SK-N-SH treated with all-trans-retinoic acid at 6 μM for 48 hours (cell line): ENCODE measurements around the gene OSMR.

ENCODE experiments used
- ARNTL ChIP-seq: fragments of 450-650 bp; formaldehyde crosslinking; IDR thresholded peaks from 2 replicates; pipeline ENCODE4 v1.5.0; 2020; ENCODE audit warnings: low read depth, mild to moderate bottlenecking, moderate library complexity, borderline replicate concordance
- CSDC2 ChIP-seq: fragments of 250-450 bp; sonication (Bioruptor Pico); IDR thresholded peaks from 2 replicates; pipeline ENCODE4 v1.5.0; 2020; ENCODE audit warnings: mild to moderate bottlenecking, moderate library complexity
- ISL1 ChIP-seq: fragments of 250-450 bp; sonication (Bioruptor Pico); IDR thresholded peaks from 2 replicates; pipeline ENCODE4 v2.1.2; 2022; ENCODE audit warnings: mild to moderate bottlenecking, moderate library complexity
- PPARA ChIP-seq: fragments of 250-450 bp; sonication (Bioruptor Pico); IDR thresholded peaks from 2 replicates; pipeline ENCODE4 v1.5.0; 2020; ENCODE audit warnings: mild to moderate bottlenecking, borderline replicate concordance
- TOX ChIP-seq: fragments of 250-450 bp; sonication (Bioruptor Pico); IDR thresholded peaks from 2 replicates; pipeline ENCODE4 v1.8.0; 2021; ENCODE audit warnings: mild to moderate bottlenecking, moderate library complexity, borderline replicate concordance
- ZC3H10 ChIP-seq: fragments of 250-450 bp; sonication (Bioruptor Pico); IDR thresholded peaks from 2 replicates; pipeline ENCODE4 v1.5.1; 2021; ENCODE audit warnings: mild to moderate bottlenecking, moderate library complexity
- ZFP3 ChIP-seq: fragments of 250-450 bp; sonication (Bioruptor Pico); IDR thresholded peaks from 2 replicates; pipeline ENCODE4 v1.5.0; 2020; ENCODE audit warnings: mild to moderate bottlenecking, moderate library complexity
- ZFP30 ChIP-seq: fragments of 450-650 bp; formaldehyde crosslinking; IDR thresholded peaks from 2 replicates; pipeline ENCODE4 v1.5.0; 2022; ENCODE audit warnings: mild to moderate bottlenecking, moderate library complexity
- ZNF565 ChIP-seq: fragments of 450-650 bp; formaldehyde crosslinking; conservative IDR thresholded peaks from 2 replicates; pipeline ENCODE4 v1.5.0; 2020; ENCODE audit warnings: low read depth, mild to moderate bottlenecking, moderate library complexity
- ZNF8 ChIP-seq: fragments of 450-650 bp; formaldehyde crosslinking; IDR thresholded peaks from 2 replicates; pipeline ENCODE4 v1.5.0; 2020; ENCODE audit warnings: mild to moderate bottlenecking, moderate library complexity
- TF ChIP-seq, protein P1 (sequence below): fragments of 250-450 bp; sonication (Bioruptor Pico); IDR thresholded peaks from 2 replicates; pipeline ENCODE4 v1.5.0; 2020; ENCODE audit warnings: mild to moderate bottlenecking, moderate library complexity
- TF ChIP-seq, protein P2 (sequence below): fragments of 250-450 bp; sonication (Bioruptor Pico); IDR thresholded peaks from 2 replicates; pipeline ENCODE4 v1.8.0; 2021; ENCODE audit warnings: low read depth, mild to moderate bottlenecking, moderate library complexity, borderline replicate concordance
- TF ChIP-seq, protein P3 (sequence below): fragments of 250-450 bp; sonication (Bioruptor Pico); IDR thresholded peaks from 2 replicates; pipeline ENCODE4 v1.8.0; 2020; ENCODE audit warnings: mild to moderate bottlenecking, moderate library complexity, borderline replicate concordance

DNA sequence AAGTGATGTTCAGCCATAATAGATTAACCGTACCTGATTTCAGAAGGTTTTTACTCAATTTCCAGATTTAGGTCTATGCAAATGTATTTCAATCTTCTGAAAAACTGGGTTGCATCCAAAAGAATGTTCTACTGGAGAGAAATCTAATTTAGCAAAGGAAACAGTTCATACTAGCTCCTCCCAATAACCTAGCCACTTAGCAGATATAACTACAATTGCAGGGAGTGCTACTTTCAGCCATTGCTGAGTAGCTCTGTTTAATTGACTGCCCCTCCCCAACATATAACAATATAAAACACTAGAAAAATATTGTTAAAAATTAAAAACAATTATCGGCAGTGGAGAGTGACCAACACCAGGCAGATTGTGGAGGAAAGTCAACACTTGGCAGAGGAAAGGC lies 7.9 kb upstream of the OSMR start:
- TF ChIP-seq PPARA (CRISPR knock-in tag) (no peak), ZNF565 (no peak), CSDC2 (CRISPR knock-in tag) (no peak), ISL1 (CRISPR knock-in tag) (no peak), ZC3H10 (CRISPR knock-in tag) (no peak), TOX (CRISPR knock-in tag) (no peak), ARNTL (CRISPR knock-in tag) (no peak), ZFP3 (CRISPR knock-in tag) (no peak), ZNF8 (no peak), ZFP30 (CRISPR knock-in tag) (no peak)
- TF ChIP-seq, protein P1, sequence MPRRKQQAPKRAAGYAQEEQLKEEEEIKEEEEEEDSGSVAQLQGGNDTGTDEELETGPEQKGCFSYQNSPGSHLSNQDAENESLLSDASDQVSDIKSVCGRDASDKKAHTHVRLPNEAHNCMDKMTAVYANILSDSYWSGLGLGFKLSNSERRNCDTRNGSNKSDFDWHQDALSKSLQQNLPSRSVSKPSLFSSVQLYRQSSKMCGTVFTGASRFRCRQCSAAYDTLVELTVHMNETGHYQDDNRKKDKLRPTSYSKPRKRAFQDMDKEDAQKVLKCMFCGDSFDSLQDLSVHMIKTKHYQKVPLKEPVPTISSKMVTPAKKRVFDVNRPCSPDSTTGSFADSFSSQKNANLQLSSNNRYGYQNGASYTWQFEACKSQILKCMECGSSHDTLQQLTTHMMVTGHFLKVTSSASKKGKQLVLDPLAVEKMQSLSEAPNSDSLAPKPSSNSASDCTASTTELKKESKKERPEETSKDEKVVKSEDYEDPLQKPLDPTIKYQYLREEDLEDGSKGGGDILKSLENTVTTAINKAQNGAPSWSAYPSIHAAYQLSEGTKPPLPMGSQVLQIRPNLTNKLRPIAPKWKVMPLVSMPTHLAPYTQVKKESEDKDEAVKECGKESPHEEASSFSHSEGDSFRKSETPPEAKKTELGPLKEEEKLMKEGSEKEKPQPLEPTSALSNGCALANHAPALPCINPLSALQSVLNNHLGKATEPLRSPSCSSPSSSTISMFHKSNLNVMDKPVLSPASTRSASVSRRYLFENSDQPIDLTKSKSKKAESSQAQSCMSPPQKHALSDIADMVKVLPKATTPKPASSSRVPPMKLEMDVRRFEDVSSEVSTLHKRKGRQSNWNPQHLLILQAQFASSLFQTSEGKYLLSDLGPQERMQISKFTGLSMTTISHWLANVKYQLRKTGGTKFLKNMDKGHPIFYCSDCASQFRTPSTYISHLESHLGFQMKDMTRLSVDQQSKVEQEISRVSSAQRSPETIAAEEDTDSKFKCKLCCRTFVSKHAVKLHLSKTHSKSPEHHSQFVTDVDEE, result no peak
- TF ChIP-seq, protein P2, sequence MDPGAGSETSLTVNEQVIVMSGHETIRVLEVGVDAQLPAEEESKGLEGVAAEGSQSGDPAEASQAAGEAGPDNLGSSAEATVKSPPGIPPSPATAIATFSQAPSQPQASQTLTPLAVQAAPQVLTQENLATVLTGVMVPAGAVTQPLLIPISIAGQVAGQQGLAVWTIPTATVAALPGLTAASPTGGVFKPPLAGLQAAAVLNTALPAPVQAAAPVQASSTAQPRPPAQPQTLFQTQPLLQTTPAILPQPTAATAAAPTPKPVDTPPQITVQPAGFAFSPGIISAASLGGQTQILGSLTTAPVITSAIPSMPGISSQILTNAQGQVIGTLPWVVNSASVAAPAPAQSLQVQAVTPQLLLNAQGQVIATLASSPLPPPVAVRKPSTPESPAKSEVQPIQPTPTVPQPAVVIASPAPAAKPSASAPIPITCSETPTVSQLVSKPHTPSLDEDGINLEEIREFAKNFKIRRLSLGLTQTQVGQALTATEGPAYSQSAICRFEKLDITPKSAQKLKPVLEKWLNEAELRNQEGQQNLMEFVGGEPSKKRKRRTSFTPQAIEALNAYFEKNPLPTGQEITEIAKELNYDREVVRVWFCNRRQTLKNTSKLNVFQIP, result no peak
- TF ChIP-seq, protein P3, sequence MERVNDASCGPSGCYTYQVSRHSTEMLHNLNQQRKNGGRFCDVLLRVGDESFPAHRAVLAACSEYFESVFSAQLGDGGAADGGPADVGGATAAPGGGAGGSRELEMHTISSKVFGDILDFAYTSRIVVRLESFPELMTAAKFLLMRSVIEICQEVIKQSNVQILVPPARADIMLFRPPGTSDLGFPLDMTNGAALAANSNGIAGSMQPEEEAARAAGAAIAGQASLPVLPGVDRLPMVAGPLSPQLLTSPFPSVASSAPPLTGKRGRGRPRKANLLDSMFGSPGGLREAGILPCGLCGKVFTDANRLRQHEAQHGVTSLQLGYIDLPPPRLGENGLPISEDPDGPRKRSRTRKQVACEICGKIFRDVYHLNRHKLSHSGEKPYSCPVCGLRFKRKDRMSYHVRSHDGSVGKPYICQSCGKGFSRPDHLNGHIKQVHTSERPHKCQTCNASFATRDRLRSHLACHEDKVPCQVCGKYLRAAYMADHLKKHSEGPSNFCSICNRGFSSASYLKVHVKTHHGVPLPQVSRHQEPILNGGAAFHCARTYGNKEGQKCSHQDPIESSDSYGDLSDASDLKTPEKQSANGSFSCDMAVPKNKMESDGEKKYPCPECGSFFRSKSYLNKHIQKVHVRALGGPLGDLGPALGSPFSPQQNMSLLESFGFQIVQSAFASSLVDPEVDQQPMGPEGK (CRISPR knock-in tag), result no peak
